Mesendoderm (in vitro differentiated cells): ENCODE data around the gene LHX5.
"Not testable (repeated sequence)": the region's sequence is repeated elsewhere in the genome, so short reads cannot be mapped to it uniquely, and the experiment has no call there.

Source experiments
- DNase-seq: peaks from one replicate; pipeline ENCODE4 v3.0.0; 2013
- H2AK5ac ChIP-seq: 2 replicates; pipeline ENCODE4 v1.6.1; 2013; ENCODE audit warnings: low read length, inconsistent platforms
- H2BK120ac ChIP-seq: 2 replicates; pipeline ENCODE4 v1.6.1; 2013; ENCODE audit warnings: low read depth, mild to moderate bottlenecking, low read length, moderate library complexity, mixed read lengths
- H2BK15ac ChIP-seq: replicated peaks from 2 replicates; pipeline ENCODE4 v1.6.1; 2013; ENCODE audit warnings: low read depth, mild to moderate bottlenecking, moderate library complexity
- H2BK5ac ChIP-seq: 2 replicates; pipeline ENCODE4 v1.6.1; 2013; ENCODE audit warnings: low read length, inconsistent platforms
- H3K18ac ChIP-seq: 2 replicates; pipeline ENCODE4 v1.6.1; 2013; ENCODE audit warnings: mild to moderate bottlenecking, low read length, mixed read lengths
- H3K23ac ChIP-seq: one replicate; pipeline ENCODE4 v1.6.1; 2013; ENCODE audit warnings: low read length
- H3K27ac ChIP-seq: 2 replicates; pipeline ENCODE4 v1.5.1; 2013; ENCODE audit warnings: low read depth, mild to moderate bottlenecking, inconsistent platforms, low read length, moderate library complexity
- H3K27me3 ChIP-seq: 2 replicates; pipeline ENCODE4 v1.6.1; 2013; ENCODE audit warnings: low read length, control low read depth, mild to moderate bottlenecking, inconsistent platforms; ENCODE audit not compliant: insufficient read depth, poor library complexity
- H3K36me3 ChIP-seq: 2 replicates; pipeline ENCODE4 v1.6.1; 2013; ENCODE audit warnings: low read length, inconsistent platforms; ENCODE audit not compliant: control insufficient read depth, insufficient read depth
- H3K4ac ChIP-seq: one replicate; pipeline ENCODE4 v1.6.1; 2013; ENCODE audit warnings: low read depth, mild to moderate bottlenecking, low read length, moderate library complexity
- H3K4me1 ChIP-seq: 2 replicates; pipeline ENCODE4 v1.6.1; 2013; ENCODE audit warnings: low read depth, low read length, inconsistent platforms; ENCODE audit not compliant: control insufficient read depth
- H3K4me2 ChIP-seq: 2 replicates; pipeline ENCODE4 v1.6.1; 2013; ENCODE audit warnings: low read length
- H3K4me3 ChIP-seq: 2 replicates; pipeline ENCODE4 v1.5.1; 2013; ENCODE audit warnings: mild to moderate bottlenecking, low read length
- H3K56ac ChIP-seq: one replicate; pipeline ENCODE4 v1.6.1; 2013; ENCODE audit warnings: low read length
- H3K79me1 ChIP-seq: 2 replicates; pipeline ENCODE4 v1.6.1; 2013; ENCODE audit warnings: low read length, inconsistent platforms
- H3K79me2 ChIP-seq: 2 replicates; pipeline ENCODE4 v1.6.1; 2013; ENCODE audit warnings: mild to moderate bottlenecking, low read length; ENCODE audit not compliant: control insufficient read depth, insufficient read depth
- H3K9ac ChIP-seq: 2 replicates; pipeline ENCODE4 v1.6.1; 2013; ENCODE audit warnings: low read length, inconsistent platforms
- H4K5ac ChIP-seq: one replicate; pipeline ENCODE4 v1.6.1; 2013; ENCODE audit warnings: low read length
- H4K8ac ChIP-seq: one replicate; pipeline ENCODE4 v1.6.1; 2013; ENCODE audit warnings: low read depth, mild to moderate bottlenecking, control low read depth, low read length, moderate library complexity
- WGBS: extraction: QIAGEN DNeasy Blood & Tissue Kit; methylation state at CpG from one replicate; pipeline ENCODE4 v1.1.7; 2013; ENCODE audit warnings: low lambda C conversion rate, missing lambda C conversion rate; ENCODE audit not compliant: insufficient coverage; ENCODE audit errors: extremely low coverage; 5-methylcytosine and 5-hydroxymethylcytosine counted together

Gene LHX5

DNA sequence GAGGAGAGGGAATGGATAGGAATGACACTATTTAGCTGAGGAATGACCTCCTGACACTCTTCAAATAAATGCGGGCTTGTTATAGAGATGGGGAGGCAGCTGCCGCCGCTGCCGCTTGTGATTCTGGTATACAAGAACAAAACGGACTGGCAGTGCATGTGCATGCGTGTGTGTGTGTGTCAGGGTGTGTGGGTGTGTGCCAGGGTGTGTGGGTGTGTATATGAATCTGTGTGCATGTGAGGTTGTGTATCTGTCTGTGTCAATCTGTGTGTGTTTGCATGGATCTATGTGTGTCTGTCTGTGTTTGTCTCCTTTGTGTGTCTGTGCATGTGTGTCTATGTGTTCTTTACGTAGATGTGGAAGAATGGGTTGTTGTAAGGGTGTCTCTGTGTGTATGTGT is 26.0 kb upstream of the LHX5 start:
- Histone ChIP-seq H3K27me3 (no peaks in the 10 kb centered on the region), H3K4me1 (no peaks in the 10 kb centered on the region), H2AK5ac (no peak overlapping the region), H3K23ac (no peak overlapping the region), H3K79me2 (no peaks in the 10 kb centered on the region), H3K18ac (no peak overlapping the region), H3K4me3 (no peak overlapping the region), H4K5ac (no peak overlapping the region), H3K27ac (no peak overlapping the region), H3K56ac (no peak overlapping the region), H3K9ac (no peak overlapping the region), H3K79me1 (no peaks in the 10 kb centered on the region), H4K8ac (no peak overlapping the region), H2BK15ac (no peak overlapping the region), H3K36me3 (no peaks in the 10 kb centered on the region), H2BK5ac (no peak overlapping the region), H3K4me2 (no peak overlapping the region), H2BK120ac (no peak overlapping the region), H3K4ac (no peak overlapping the region)
- WGBS: no CpG with 5 or more reads among the region's 7 CpGs
- no peak for DNase-seq

DNA sequence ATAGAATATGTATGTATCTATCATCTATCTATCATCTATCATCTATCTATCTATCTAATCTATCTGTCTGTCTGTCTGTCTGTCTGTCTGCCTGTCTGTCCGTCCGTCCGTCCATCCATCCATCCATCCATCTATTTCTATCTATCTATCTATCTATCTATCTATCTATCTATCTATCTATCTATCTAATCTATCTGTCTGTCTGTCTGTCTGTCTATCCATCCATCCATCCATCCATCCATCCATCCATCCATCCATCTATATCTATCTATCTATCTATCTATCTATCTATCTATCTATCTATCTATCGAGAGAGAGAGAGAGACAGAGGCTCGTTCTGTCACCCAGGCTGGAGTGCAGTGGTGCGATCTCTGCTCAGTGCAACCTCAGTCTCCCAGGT is 24.3 kb upstream of the LHX5 start:
- not testable (repeated sequence) for H3K4me1 ChIP-seq, H3K23ac ChIP-seq, H3K4me2 ChIP-seq, H3K36me3 ChIP-seq, H3K79me1 ChIP-seq, H3K4ac ChIP-seq, H3K27me3 ChIP-seq, H3K9ac ChIP-seq, H3K18ac ChIP-seq, H3K27ac ChIP-seq, H4K8ac ChIP-seq, DNase-seq, H2BK5ac ChIP-seq, H2BK120ac ChIP-seq, H2BK15ac ChIP-seq, H2AK5ac ChIP-seq, H3K4me3 ChIP-seq, H4K5ac ChIP-seq, H3K56ac ChIP-seq, H3K79me2 ChIP-seq
- no CpG with 5 or more reads among the region's 6 CpGs for WGBS

DNA sequence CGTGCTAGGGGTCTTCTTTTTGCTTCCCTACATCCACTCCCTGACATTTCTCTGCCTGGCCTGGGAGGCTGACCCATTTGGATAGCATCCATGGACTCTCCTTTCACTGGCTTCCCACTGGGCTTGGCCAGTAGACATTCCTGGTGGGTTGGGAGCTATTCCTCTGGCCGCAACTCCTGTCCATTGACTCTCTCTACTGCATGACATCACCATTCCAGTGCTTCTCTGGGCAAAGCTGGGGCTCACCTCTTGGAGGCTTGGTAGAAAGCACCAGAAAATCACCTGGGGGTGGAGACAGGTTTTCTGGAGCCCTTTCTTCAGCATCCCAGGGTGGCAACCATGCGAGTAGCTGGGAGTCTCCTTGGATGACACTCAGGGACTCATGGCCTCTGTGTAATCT is 16.7 kb upstream of the LHX5 start:
- H3K4me3 ChIP-seq: no peak overlapping the region
- no peak overlapping the region for H4K8ac ChIP-seq
- no peak overlapping the region for H2BK120ac ChIP-seq
- no CpG with 5 or more reads among the region's 3 CpGs for WGBS
- H2BK15ac ChIP-seq: no peak overlapping the region
- no peak overlapping the region for H3K56ac ChIP-seq
- no peak overlapping the region for H2BK5ac ChIP-seq
- H4K5ac ChIP-seq: no peak overlapping the region
- no peak overlapping the region for H3K4ac ChIP-seq
- no peak overlapping the region for H3K18ac ChIP-seq
- H3K23ac ChIP-seq: no peak overlapping the region
- no peak overlapping the region for H3K27ac ChIP-seq
- no peaks in the 10 kb centered on the region for H3K36me3 ChIP-seq
- no peak overlapping the region for H3K9ac ChIP-seq
- H3K27me3 ChIP-seq: peaks cover 2% of the 10 kb centered on the region
- H3K79me1 ChIP-seq: no peaks in the 10 kb centered on the region
- H2AK5ac ChIP-seq: no peak overlapping the region
- H3K79me2 ChIP-seq: no peaks in the 10 kb centered on the region
- no peaks in the 10 kb centered on the region for H3K4me1 ChIP-seq
- no peak for DNase-seq
- no peak overlapping the region for H3K4me2 ChIP-seq

DNA sequence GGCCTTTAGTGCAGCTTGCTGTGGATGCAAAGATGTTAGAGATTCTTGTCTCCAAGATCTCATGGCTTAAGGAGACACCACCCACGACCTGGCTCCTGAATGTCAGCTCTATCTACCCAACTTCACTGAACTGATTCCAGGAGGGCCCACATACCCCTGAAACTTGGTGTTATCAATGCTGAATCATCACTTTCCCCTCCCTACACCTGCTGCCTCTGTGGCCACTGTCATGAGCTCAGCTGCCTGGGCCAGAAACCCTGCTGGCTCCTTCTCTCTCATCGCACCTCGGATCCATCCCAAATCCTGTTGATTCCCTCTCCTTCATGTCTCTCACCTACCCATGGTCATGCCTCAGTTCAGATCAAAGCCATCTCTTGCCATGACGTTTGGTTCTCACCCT is 15.1 kb upstream of the LHX5 start:
- Histone ChIP-seq H2BK120ac (no peak overlapping the region), H3K4me2 (no peak overlapping the region), H3K79me1 (no peaks in the 10 kb centered on the region), H3K4me3 (no peak overlapping the region), H3K23ac (no peak overlapping the region), H3K79me2 (no peaks in the 10 kb centered on the region), H3K9ac (no peak overlapping the region), H3K4ac (no peak overlapping the region), H3K27ac (no peak overlapping the region), H2BK15ac (no peak overlapping the region), H3K18ac (no peak overlapping the region), H2BK5ac (no peak overlapping the region), H4K5ac (no peak overlapping the region), H3K36me3 (no peaks in the 10 kb centered on the region), H2AK5ac (no peak overlapping the region), H3K56ac (no peak overlapping the region), H4K8ac (no peak overlapping the region), H3K4me1 (no peaks in the 10 kb centered on the region), H3K27me3 (peaks cover 5% of the 10 kb centered on the region)
- no CpG with 5 or more reads among the region's 4 CpGs for WGBS
- peak; percentile 24 for DNase-seq

DNA sequence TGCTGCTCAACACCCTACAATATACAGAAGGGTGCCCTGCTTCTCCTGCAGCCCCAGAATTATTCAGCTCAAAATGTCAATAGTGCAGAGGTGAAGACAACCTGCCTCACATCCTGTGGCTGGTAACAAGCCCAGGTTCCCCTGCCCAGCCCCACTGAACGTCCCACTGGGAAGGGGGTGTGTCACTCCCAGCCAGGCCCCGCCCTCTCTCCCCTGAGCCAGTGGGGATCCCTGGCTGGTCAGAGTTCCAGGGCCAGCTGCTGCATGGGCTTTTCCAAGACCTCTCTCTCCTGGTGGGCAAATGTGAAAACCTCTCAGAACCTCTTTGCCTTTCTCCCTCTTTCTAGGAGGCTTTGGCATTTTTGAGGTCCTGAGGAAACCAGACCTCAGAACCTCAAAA is 13.7 kb upstream of the LHX5 start:
- Histone ChIP-seq H3K23ac (no peak overlapping the region), H2BK15ac (no peak overlapping the region), H2AK5ac (no peak overlapping the region), H3K4me3 (no peak overlapping the region), H4K8ac (no peak overlapping the region), H3K27me3 (peaks cover 10% of the 10 kb centered on the region), H4K5ac (no peak overlapping the region), H3K79me1 (no peaks in the 10 kb centered on the region), H3K79me2 (no peaks in the 10 kb centered on the region), H3K4me1 (no peaks in the 10 kb centered on the region), H3K36me3 (no peaks in the 10 kb centered on the region), H2BK5ac (no peak overlapping the region), H3K27ac (no peak overlapping the region), H3K56ac (no peak overlapping the region), H3K4ac (no peak overlapping the region), H2BK120ac (no peak overlapping the region), H3K18ac (no peak overlapping the region), H3K4me2 (no peak overlapping the region), H3K9ac (no peak overlapping the region)
- WGBS: no CpG with 5 or more reads among the region's 2 CpGs
- no peak for DNase-seq

DNA sequence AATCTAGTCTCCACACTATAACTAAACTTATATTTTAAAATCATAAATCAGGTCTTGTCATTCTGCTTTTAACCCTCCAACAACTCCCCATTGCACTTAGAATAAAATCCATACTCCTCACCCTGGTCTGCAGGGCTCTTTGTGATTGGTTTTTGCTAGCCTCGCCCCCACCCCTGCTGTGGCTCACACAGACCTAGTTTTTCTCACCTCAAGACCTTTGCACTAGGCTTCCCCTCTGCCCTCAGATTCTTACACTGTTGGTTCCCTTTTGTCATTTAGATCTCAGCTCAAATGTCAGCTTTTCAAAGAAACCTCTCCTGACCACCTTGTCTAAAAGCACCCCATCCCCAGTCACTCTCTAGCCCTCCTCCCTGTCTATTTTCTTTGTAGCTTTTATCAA is 10.7 kb upstream of the LHX5 start:
- no peaks in the 10 kb centered on the region for H3K79me2 ChIP-seq
- H4K5ac ChIP-seq: no peak overlapping the region
- H3K27ac ChIP-seq: no peak overlapping the region
- no peaks in the 10 kb centered on the region for H3K36me3 ChIP-seq
- H4K8ac ChIP-seq: no peak overlapping the region
- no peak overlapping the region for H3K23ac ChIP-seq
- H2BK15ac ChIP-seq: no peak overlapping the region
- no peak overlapping the region for H3K56ac ChIP-seq
- no peak overlapping the region for H3K9ac ChIP-seq
- H3K79me1 ChIP-seq: no peaks in the 10 kb centered on the region
- no peak overlapping the region for H2AK5ac ChIP-seq
- no peaks in the 10 kb centered on the region for H3K4me1 ChIP-seq
- no peak overlapping the region for H3K4ac ChIP-seq
- DNase-seq: no peak
- no peak overlapping the region for H3K4me3 ChIP-seq
- no CpG with 5 or more reads among the region's 1 CpG for WGBS
- no peak overlapping the region for H3K4me2 ChIP-seq
- H2BK5ac ChIP-seq: no peak overlapping the region
- H2BK120ac ChIP-seq: no peak overlapping the region
- H3K27me3 ChIP-seq: peaks cover 38% of the 10 kb centered on the region
- no peak overlapping the region for H3K18ac ChIP-seq
